ENCODE data around the gene TCF7L2.

- TF ChIP-seq CTCF (conservative IDR thresholded peaks at IDR 0.05 in 1 of 2, IDR thresholded peaks at IDR 0.05 in 1 of 2; ENCODE audit: extremely low read depth in 1 of 2, insufficient read depth in 1 of 2, low read depth in 1 of 2, low read length in 2 of 2) (no peak), EZH2 (IDR thresholded peaks at IDR 0.05; ENCODE audit: borderline replicate concordance, low read length) (no peak)
These were observed 169.8 kb downstream of the TCF7L2 start for GRCh38 chr10:113119801-113120200.

Data from mammary epithelial cell (primary cell).